Measurements from ENCODE around the gene OVCA2.

OVCA2 gene

DNA sequence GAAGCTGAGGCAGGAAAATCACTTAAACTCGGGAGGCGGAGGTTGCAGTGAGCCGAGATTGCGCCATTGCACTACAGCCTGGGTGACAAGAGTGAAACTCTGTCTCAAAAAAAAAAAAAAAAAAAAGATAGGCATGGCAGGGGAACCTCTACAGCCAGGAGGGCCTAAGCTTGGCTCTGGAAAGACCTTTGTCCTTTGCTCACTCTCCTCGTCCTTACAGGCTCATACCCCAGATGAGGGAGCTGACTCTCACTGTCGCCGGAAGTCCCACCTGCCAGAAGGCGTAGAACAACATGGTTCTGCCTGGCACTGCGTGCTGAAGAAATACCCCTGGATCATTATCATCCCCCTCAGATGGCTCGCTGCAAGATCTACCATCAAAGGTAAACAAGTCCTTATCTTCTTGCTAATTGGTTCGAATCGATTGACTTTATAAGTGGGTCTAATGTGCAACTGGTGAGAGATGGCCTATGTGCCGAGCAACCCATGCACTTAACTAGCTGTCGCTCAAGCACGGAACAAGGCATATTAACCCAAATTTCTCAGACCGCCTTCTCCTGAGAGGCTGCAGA lies 46.4 kb upstream of the OVCA2 start:
- no peaks in the 10 kb centered on the region for H3K4me1 ChIP-seq (ENCODE audit: insufficient read depth, low read length, poor library complexity, severe bottlenecking)
- no peaks in the 10 kb centered on the region for H3K9me3 ChIP-seq (ENCODE audit: insufficient read depth, low read depth, low read length)
- no peak overlapping the region for H3K4me3 ChIP-seq (ENCODE audit: low read length, poor library complexity, severe bottlenecking)
- H3F3A ChIP-seq (ENCODE audit: low read depth), result no peaks in the 10 kb centered on the region
- no peaks in the 10 kb centered on the region for H3K9me2 ChIP-seq (replicated peaks; ENCODE audit: low read depth, low read length)
- H3K27me3 ChIP-seq (ENCODE audit: insufficient read depth, low read length, poor library complexity, severe bottlenecking), result no peaks in the 10 kb centered on the region
- no peak overlapping the region for H3K9ac ChIP-seq (ENCODE audit: low read depth, low read length, poor library complexity, severe bottlenecking)
- TF ChIP-seq EZH2phosphoT487 (IDR thresholded peaks at IDR 0.05; ENCODE audit: borderline replicate concordance), result no peak
- TF ChIP-seq, protein P1, sequence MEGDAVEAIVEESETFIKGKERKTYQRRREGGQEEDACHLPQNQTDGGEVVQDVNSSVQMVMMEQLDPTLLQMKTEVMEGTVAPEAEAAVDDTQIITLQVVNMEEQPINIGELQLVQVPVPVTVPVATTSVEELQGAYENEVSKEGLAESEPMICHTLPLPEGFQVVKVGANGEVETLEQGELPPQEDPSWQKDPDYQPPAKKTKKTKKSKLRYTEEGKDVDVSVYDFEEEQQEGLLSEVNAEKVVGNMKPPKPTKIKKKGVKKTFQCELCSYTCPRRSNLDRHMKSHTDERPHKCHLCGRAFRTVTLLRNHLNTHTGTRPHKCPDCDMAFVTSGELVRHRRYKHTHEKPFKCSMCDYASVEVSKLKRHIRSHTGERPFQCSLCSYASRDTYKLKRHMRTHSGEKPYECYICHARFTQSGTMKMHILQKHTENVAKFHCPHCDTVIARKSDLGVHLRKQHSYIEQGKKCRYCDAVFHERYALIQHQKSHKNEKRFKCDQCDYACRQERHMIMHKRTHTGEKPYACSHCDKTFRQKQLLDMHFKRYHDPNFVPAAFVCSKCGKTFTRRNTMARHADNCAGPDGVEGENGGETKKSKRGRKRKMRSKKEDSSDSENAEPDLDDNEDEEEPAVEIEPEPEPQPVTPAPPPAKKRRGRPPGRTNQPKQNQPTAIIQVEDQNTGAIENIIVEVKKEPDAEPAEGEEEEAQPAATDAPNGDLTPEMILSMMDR (conservative IDR thresholded peaks at IDR 0.05; ENCODE audit: low read length), result no peak
- no peaks in the 10 kb centered on the region for H4K20me1 ChIP-seq (ENCODE audit: insufficient read depth, low read length, poor library complexity, severe bottlenecking)
- no peaks in the 10 kb centered on the region for H3K36me3 ChIP-seq (ENCODE audit: insufficient read depth, low read length)
- H2AFZ ChIP-seq (ENCODE audit: low read length), result no peak overlapping the region
- no peaks in the 10 kb centered on the region for H3K79me2 ChIP-seq (ENCODE audit: insufficient read depth, low read length)
- no peak overlapping the region for H3K4me2 ChIP-seq (ENCODE audit: low read depth, low read length, poor library complexity, severe bottlenecking)

DNA sequence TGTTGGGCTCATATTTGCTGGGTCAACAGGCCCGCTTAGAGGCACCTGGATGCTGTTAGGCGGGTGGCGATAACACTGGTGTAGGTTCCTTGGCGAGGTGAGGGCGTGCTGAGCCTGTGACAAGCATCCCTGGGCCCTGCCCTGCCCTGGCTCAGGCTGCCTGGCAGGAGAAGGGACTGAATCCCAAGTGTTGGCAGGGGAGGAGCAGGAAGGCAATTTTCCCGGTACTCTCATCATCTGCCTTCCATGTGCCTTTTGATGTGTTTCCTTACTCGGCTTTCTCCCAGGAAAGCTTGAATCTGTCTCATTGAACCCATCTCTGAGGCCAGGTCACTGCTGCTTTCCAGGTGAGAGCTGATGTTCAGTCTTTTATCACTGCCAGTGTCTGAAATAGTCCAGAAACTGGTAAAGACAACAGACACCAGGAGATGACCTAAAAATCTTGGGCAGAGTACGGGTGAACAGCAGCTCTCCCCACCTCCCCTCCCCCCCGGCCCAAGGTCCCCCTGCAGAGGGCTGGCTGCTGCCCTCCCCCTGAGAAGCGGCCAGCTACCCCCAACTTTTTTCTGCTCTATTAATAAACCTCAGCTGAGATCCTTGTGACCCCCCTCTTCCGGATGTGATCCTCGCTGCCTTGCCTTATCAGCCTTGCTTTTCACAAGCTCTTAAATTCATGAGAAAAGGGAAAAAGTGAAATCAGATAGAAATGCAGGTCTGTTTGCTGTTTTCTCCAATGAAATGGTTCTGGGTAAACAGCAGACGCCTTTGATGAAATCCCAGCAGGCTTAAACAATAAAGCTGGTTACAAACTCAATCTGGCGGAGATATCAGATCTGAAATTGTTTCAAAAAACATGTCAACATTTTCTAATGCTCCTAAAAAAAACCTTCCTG lies 45.7 kb upstream of the OVCA2 start:
- no peaks in the 10 kb centered on the region for H3K4me1 ChIP-seq (ENCODE audit: insufficient read depth, low read length, poor library complexity, severe bottlenecking)
- no peaks in the 10 kb centered on the region for H3F3A ChIP-seq (ENCODE audit: low read depth)
- no peaks in the 10 kb centered on the region for H3K9me3 ChIP-seq (ENCODE audit: insufficient read depth, low read depth, low read length)
- TF ChIP-seq EZH2phosphoT487 (IDR thresholded peaks at IDR 0.05; ENCODE audit: borderline replicate concordance), result no peak
- TF ChIP-seq, protein P1 (conservative IDR thresholded peaks at IDR 0.05; ENCODE audit: low read length), result no peak
- H3K9ac ChIP-seq (ENCODE audit: low read depth, low read length, poor library complexity, severe bottlenecking), result no peak overlapping the region
- no peak overlapping the region for H2AFZ ChIP-seq (ENCODE audit: low read length)
- H3K79me2 ChIP-seq (ENCODE audit: insufficient read depth, low read length), result no peaks in the 10 kb centered on the region
- H3K4me2 ChIP-seq (ENCODE audit: low read depth, low read length, poor library complexity, severe bottlenecking), result no peak overlapping the region
- no peaks in the 10 kb centered on the region for H3K27me3 ChIP-seq (ENCODE audit: insufficient read depth, low read length, poor library complexity, severe bottlenecking)
- no peaks in the 10 kb centered on the region for H4K20me1 ChIP-seq (ENCODE audit: insufficient read depth, low read length, poor library complexity, severe bottlenecking)
- no peaks in the 10 kb centered on the region for H3K9me2 ChIP-seq (replicated peaks; ENCODE audit: low read depth, low read length)
- H3K4me3 ChIP-seq (ENCODE audit: low read length, poor library complexity, severe bottlenecking), result no peak overlapping the region
- no peaks in the 10 kb centered on the region for H3K36me3 ChIP-seq (ENCODE audit: insufficient read depth, low read length)

DNA sequence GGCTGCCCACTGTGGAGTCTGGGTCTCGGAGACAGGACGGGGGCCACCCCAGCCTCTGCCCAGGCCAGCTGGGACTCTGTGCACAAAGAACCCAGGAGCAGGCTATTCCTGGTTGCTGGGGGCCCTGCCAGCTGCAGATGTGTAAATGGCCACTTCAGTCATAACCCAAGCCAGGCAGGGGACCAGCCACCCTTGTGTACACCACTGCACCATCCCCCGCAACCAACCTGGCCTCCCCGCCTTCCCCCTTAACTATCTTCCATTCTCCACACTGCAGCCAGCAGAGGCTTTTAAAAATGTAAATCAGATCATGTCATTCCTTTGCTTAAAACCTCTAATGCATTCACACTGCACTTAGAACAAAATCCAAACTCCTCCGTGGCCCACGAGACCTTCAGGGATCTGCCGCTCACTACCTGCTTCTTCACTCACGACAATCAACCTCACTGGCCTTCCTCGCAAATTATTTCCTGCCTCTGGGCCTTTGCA lies 45.0 kb upstream of the OVCA2 start:
- Histone ChIP-seq H3K9ac (ENCODE audit: low read depth, low read length, poor library complexity, severe bottlenecking) (no peak overlapping the region), H3K9me3 (ENCODE audit: insufficient read depth, low read depth, low read length) (no peaks in the 10 kb centered on the region), H3K27me3 (ENCODE audit: insufficient read depth, low read length, poor library complexity, severe bottlenecking) (no peaks in the 10 kb centered on the region), H4K20me1 (ENCODE audit: insufficient read depth, low read length, poor library complexity, severe bottlenecking) (no peaks in the 10 kb centered on the region), H3F3A (ENCODE audit: low read depth) (no peaks in the 10 kb centered on the region), H2AFZ (ENCODE audit: low read length) (no peak overlapping the region), H3K79me2 (ENCODE audit: insufficient read depth, low read length) (no peaks in the 10 kb centered on the region), H3K36me3 (ENCODE audit: insufficient read depth, low read length) (no peaks in the 10 kb centered on the region), H3K9me2 (replicated peaks; ENCODE audit: low read depth, low read length) (no peaks in the 10 kb centered on the region), H3K4me2 (ENCODE audit: low read depth, low read length, poor library complexity, severe bottlenecking) (no peak overlapping the region), H3K4me3 (ENCODE audit: low read length, poor library complexity, severe bottlenecking) (no peak overlapping the region), H3K4me1 (ENCODE audit: insufficient read depth, low read length, poor library complexity, severe bottlenecking) (no peaks in the 10 kb centered on the region)
- TF ChIP-seq EZH2phosphoT487 (IDR thresholded peaks at IDR 0.05; ENCODE audit: borderline replicate concordance), result no peak
- TF ChIP-seq, protein P1 (conservative IDR thresholded peaks at IDR 0.05; ENCODE audit: low read length), result no peak
